HG02852 (cell line): Measurements from ENCODE around the gene TMEM184C.

Source experiments
- ATAC-seq: cut with Tn5 transposase; IDR thresholded peaks from one replicate; pipeline ENCODE4 v1.9.1; 2021; ENCODE audit warnings: mild to moderate bottlenecking, moderate library complexity; ENCODE audit not compliant: unreplicated experiment

Gene TMEM184C

DNA sequence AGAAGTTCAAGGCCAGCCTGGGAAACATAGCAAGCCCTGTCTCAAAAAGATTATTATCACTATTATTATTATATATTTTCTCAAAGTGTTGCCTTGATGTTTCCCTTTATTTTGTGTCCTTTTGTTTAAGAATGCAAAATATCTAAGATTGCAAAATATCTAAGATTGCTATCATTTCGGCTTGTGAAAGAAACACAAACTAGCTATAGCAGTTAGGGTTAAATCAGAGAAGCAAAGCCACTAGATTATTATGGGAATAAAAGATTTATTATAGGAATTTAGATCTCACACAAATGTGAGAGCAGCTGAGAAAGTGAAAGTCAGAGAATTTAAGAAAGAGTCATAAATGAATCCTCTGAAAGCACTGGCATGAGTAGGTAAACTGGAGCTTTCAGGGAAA lies 18.0 kb upstream of the TMEM184C start:
- no peak for ATAC-seq

DNA sequence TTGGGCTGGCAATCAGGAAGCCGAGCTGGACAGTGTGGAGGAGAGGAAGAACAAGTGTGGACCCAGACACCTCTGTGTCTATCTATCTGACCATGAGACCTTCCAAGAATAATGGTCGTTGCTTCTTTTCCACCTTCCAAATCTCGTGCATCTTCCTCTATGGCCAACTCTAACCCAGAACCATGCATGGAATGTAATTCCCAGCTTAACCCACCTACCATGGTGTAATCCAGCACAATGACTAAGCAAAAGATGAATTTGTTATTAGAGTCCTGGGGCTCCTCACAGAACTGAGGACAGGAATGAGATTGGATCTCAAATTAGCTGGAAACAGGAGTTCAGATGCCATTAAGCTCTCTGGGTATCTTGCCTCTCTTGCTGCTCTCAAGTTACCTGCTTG lies 17.4 kb upstream of the TMEM184C start:
- ATAC-seq = no peak

DNA sequence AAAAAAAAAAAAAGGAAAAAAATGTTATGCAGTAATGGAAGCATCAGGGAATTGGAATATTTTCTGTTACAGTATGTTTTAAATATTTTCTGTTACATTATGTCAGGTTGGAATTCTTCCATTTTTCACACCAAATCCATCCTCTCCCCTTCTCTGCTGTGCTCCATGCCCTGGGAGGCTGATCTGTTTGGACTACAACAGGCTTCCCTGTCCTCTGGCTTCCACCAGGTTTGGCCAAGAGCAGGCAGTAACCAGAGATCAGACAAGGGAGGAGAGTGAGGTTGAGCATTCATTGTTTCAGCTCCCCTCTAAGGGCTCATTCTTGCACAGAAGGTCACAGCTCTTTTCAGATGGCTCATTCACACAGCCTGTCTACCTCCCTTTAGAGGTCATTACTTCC lies 11.7 kb upstream of the TMEM184C start:
- ATAC-seq = no peak

DNA sequence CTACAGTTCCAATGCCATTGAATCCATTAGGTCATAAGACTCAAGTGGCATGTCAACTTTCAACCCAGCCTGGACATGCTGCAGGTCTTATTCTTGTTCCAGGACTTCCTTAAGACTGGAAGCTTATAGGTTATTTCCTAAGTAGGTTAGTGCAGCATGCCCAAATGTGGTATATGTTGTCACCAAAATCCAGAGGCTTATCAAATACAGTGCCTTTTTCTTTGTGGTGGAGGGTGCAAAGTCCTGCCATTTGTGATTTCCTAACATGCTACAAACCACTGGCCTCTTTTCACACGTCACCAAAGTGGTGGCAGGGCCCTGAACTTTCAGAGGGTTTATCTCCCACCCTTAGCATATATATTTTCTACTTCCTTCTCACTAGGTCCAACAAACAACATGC lies 9.7 kb upstream of the TMEM184C start:
- ATAC-seq = no peak

DNA sequence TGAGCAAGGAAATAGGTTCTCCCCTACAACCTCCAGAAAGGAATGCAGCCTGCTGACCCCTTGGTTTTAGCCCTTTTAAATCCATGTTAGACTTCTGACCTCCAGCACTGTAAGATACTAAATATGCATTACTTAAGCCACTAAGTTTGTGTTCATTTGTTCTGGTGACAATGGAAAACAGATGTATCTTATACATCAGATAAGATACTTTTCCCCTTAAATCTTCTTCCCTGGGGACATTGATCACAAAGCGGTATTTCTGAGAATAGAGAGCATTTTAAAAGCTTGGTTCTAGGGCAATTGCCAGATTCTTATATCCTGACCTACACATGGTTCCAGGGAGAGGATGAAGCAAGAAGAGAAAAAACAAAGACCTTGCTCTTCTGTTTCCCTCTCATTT lies 6.5 kb upstream of the TMEM184C start:
- ATAC-seq = no peak

DNA sequence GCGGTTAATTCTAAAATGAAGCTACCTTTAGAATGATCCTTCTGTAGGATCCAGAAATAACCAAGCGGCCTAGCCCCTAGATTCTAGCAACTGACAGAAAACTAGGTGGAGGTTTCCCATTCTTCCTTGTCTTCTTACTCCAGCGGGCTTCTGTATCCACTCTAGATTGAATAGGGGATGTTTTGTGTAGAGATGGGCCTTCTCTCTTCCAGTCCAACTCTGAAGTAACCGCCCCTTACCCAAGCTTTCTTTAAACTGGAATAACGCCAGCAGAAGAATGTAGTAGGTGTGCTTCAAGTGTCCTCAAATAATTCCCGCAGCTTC lies 386 bp upstream of the TMEM184C start:
- ATAC-seq = peak; percentile 6

DNA sequence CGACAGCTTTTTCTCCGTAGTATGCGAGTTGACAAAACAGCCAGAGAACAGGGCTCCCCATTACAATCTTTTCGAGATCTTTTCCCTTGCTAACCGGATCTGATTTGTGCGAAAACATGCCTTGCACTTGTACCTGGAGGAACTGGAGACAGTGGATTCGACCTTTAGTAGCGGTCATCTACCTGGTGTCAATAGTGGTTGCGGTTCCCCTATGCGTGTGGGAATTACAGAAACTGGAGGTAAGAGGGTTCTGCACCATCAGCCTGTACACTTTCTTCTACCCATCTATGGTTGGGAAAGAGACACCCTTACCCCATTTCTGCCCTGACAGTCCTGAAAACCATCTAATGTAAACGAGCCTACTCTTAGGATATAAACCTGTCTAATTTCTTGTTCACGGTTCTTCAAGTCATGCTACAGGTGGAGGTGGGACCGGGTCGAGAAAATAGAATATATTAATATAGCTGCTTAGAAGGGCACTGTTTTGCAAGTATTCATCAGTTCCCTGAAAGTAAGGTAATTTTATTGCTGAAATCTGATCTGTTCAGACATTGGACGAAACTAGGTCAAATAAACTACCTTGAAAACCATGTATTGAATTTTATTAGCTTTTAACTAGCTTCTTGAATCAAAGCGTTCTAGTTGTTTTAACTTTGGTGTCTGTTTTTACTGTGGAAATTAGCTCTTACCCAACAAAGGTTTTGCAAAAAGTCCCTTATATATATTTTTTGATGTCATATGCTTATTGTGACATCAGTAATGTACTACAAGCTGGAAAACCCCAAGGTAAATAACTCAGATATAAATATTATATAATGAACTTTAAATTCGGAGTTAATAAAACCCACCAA lies 869 bp downstream of the TMEM184C start:
- ATAC-seq = peak; percentile 10

DNA sequence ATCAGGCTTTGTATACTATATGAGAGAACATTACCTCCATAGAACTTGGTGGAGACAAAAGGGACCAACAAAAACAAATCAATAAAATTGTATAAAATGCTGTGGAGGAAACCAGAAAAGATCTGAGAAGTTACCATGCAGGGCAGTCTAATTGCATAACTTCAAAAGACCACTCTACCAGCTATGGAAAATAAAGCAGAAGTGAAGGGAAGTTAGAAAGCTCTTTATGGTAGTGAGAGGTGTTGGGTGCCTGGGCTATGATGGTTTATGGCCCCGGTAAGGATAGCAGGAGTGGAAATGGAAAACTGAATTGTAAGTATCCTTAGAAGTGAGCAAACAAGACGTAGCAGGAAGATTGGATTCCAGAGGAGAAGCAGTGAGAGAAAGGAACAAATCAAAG lies 3.1 kb downstream of the TMEM184C start:
- no peak for ATAC-seq

DNA sequence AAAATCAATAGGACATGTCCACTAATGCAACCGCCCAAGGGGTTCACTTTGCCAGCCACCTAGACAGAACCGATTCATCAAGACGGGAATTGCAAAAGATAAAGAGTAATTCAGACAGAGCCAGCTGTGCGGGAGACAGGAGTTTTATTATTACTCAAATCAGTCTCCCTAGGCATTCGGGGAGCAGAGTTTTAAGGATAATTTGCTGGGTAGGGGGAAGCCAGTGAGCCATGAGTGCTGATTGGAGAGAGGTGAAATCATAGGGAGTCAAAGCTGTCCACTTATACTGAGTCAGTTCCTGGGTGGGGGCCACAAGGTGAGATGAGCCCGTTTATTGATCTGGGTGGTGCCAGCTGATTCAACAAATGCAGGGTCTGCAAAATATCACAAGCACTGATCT lies 8.5 kb downstream of the TMEM184C start:
- ATAC-seq = no peak

DNA sequence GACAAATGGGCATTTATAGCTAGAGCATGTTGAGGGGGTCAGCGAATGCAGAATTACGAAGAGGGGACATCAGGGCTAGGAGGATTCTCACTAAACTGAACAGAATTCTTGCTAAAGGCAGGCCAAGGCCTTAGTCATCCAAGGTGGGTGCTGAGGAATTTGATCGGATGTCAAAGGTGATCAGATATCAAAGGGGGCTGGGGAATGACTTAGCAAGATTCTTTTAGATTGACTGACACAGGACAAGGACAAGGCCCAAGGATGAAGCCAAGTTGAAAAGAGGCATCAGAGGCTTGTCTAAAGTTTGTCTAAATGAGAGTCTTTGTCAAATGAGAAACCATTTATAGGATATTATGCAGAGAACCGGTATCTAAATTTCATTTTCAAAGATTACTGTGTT lies 9.7 kb downstream of the TMEM184C start:
- ATAC-seq = no peak

DNA sequence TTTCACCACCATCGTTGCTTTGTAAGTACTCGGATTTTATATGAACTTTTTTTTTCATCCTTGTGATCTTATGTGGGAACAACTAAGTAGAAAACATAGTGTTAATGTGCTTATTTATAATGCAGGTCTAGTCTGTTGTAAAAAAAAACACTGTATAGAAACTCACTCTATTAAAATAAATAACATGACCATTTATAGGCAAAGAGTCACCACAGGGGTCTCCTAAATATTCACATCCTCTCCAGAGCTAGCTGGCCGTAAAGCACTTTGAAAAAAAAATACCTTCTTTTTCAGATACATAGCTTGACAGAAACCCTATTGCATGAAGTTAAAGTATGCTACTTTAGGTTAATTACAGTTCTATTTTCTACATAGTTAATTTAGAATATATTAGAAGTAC lies 11.2 kb downstream of the TMEM184C start:
- no peak for ATAC-seq

DNA sequence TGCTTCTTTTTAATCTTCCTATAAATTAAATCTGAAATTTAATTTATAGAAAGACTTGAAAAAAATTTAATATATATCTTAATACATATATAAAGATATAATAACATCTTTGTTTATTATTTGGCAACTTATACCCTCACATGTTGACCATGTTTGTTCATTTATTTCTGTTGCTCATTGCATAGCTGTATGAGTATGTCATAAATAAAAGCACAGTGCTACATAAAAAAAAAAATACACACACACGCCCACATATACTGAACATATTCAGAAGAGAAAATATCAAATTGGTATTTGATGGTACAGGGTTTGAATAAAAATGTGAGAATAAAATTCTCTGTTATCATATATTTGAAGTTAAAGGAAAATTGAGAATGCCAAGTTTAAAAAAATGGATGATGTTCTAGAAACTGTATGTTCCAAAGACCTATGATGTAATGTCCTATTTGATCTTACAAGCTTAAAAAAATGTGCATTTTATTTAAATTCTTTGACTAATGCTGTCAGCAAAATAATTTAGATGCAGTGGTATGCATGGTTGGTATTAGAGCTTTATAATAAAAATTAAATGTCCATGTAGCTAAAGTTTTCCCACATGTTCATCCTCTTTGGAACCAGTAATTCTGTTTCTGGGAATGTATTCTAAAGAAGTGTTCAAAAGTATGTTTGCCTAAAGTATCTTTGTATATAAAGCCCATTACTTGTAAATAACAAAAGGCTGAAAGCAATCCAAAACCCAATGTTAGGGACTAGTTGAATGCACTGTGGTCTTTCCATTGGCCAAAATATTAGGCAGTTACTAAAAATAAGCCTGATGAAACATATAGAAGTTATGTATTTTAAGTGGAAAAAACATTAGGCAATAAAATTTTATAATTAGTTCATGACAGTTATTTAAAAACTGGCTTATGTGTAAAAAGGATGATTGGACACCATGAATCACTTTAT lies 12.9 kb downstream of the TMEM184C start:
- ATAC-seq = no peak

DNA sequence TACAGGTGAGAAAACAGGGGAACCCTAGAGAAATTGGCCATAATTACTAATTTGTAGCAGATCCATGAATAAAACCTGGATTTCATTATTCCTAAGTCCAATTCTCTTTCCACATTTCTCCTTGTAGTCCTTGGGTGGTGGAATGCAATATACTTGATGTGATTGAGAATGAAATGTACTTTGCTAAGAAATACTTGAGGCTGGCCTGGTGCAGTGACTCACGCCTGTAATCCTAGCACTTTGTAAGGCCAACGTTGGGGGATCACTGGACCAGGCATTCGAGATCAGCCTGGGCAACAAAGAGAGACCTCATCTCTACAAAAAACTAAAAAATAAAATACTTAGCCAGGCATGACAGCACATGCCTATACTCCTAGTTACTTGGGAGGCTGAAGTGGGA lies 15.9 kb downstream of the TMEM184C start:
- ATAC-seq = no peak

DNA sequence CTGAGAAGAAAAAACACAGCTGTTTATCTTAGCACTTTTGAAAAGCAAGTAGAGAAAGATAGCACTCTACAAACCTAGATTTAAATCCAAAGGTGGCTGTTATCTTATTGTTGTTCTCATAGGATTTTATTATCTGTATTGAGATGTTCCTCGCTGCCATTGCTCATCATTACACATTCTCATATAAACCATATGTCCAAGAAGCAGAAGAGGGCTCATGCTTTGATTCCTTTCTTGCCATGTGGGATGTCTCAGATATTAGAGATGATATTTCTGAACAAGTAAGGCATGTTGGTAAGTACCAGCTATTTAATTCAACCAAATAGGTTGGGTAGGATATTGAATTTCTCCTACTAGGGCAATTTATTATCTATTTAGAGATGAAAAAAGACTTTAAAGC lies 16.4 kb downstream of the TMEM184C start:
- no peak for ATAC-seq

DNA sequence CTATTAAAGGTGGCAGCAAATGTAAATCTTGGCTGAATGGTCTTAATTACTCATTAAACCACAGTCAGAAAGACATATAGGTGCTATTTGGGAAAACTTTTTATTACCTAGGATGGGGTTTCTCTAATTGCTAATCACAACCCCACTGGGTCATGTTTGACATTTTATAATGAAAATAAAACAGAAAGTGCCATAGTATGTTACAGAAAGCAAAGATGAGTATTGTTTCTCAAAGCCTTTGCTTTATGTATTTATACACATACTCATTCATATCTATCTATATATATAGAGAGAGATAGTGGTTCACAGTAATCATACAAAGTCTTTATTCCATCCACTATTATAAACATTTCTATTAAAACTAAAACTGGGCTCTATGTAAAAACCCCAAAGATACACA lies 18.2 kb downstream of the TMEM184C start:
- no peak for ATAC-seq

DNA sequence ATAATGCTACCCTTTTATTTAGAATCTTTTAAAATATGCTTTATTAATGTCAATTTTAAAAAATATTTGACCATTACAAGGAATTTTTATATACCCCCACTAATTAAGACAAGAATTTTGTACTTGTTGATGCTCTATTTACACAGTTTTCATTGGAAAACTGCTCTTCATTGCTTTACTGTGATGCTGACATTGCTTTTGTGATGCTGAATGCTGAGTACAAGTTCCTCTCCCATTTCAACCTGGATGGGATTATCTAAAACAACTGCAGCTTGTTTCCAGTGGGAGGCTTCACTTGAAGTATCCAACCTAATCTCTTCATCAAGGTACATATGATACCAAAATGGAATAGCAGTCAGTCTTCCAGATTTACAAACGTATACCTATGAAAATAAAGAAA lies 21.2 kb downstream of the TMEM184C start:
- ATAC-seq = no peak

DNA sequence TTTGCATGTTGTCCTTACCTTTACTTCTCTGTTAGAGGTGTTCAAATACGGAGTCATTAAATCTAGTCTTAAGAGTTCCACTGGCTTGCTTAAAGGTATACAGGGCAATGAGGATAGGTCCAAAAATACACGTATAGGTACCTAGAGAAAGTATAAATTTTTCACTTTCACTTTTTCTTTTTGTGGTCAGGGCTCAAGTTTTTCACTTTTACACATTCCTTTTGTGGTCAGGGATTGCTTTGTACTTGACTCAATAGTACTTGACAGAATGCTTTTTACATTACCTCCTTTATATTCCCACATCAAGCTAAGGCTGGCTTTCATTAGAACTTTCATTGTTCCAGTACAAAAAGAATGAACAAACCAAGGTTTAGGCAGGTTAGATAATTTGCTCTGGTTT lies 21.7 kb downstream of the TMEM184C start:
- ATAC-seq = peak; percentile 72

DNA sequence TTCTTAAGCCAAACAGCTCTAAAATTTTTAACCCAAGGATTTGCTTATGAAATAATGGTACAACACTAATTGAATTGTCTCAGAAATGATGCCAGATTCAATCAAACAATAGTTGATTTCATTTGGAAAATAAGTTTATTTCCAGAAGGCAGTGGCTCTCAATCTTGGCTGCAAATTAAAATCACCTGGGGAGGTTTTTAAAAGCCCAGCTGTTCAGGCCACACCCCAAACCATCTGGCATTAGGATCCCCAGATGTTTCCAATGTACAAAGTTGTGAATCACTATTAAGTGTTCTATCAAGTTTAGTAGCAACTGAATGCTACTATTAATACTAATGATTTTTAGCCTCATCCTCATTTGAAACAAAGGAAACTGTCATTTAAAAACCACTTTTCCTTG lies 22.2 kb downstream of the TMEM184C start:
- no peak for ATAC-seq

DNA sequence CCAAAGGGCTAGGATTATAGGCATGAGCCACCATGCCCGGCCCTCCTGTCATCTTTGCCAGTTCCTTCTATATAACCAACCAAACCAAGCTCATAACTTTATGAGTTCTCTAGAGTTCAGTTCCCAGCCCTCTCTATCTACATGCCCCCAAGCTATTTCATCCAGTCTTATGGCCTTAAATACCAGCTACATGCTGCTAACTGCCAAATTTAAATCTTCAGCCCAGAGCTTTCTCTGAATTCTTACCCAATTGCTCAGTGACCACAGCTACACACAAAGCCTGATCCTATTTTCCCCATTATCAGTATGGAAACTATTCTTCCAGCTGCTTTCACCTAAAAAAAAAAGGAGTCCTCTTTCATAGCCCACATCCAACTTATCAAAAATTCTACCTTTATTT lies 23.1 kb downstream of the TMEM184C start:
- ATAC-seq = no peak

DNA sequence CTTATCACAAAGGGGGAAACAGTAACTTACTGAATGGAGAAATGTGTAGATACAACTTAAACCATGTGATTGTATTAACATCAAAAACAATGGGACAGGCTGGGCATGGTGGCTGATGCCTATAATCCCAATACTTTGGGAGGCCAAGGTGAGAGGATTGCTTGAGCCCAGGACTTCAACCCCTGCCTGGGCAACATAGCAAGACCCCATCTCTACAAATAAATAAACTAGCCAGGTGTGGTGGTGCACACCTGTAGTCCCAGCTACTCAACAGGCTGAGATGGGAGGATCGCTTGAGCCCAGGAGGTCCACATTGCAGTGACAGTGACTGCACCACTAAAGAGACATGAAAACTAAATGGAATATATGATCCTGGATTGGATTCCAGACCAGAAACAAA lies 26.4 kb downstream of the TMEM184C start:
- no peak for ATAC-seq

DNA sequence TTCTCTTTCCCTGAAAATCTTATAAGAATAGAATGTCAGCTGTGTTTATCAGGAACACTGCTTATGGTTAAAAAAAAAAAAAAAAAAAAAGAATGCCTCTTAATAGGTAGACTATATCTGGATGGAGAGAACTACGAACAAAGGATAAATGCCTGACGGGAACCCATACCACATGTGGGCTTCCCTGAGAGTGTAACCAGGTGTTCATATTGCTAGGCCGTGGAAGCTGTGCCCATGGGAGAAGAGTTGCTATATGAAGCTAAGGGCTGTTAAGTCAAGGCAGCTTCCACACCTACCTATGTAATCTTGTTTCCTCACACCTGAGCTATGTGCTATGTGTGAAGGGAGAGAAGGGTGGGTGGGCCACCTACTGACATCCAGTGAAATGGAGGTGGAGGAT lies 27.3 kb downstream of the TMEM184C start:
- ATAC-seq = no peak

DNA sequence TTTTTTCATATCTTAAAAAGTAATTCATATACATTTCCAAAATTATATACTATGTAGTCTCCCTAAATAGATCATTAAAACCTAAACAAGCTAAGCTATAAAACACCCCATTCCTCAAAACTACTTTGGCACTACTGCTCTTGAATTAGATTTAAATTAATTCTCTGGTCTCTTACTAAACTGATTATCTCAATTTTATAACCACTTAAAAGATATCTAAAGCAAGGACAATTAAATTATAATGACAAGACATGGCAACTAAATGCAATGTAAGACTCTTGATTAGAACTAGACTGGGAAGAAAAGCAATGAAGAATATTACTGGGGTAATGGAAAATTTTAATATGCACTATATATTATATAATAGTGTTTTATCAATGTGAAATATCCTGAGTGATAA lies 27.9 kb downstream of the TMEM184C start:
- ATAC-seq = no peak
